H1 (cell line): ENCODE measurements around the gene HAGH.

ENCODE experiments used
- ATF2 ChIP-seq: IDR thresholded peaks from 2 replicates; pipeline ENCODE4 v1.6.1; 2012; ENCODE audit warnings: low read length, inconsistent platforms
- MAFK ChIP-seq: IDR thresholded peaks from 2 replicates; pipeline ENCODE4 v1.6.1; 2012; ENCODE audit warnings: low read depth, mild to moderate bottlenecking, improper control_type of control experiment, low read length
- RAD21 ChIP-seq, 2 experiments: IDR thresholded peaks in 1 of 2; conservative IDR thresholded peaks in 1 of 2; 2 replicates each; pipeline ENCODE4 v1.6.1; 2011; ENCODE audit warnings: low read depth in 2 of 2, low read length in 2 of 2, improper control_type of control experiment in 1 of 2, inconsistent platforms in 1 of 2, mild to moderate bottlenecking in 1 of 2, moderate library complexity in 1 of 2

GRCh38 chr16:1764971-1765370 is 61.7 kb downstream of the HAGH start:
- TF ChIP-seq MAFK (no peak), ATF2 (no peak), RAD21 (IDR thresholded peaks at IDR 0.05 in 1 of 2, conservative IDR thresholded peaks at IDR 0.05 in 1 of 2; ENCODE audit: low read depth in 2 of 2, low read length in 2 of 2) (no peak)
